Activated CD8-positive, alpha-beta memory T cell treated with anti-CD3 and anti-CD28 coated beads, Interleukin-2, amount 50 U/mL, for 1 hour (primary cell): ENCODE data around the gene CYB561D2.

Source experiments
- DNase-seq: peaks from one replicate; pipeline ENCODE4 v3.0.0-alpha.2; 2020; ENCODE audit errors: extremely low read depth

CYB561D2 gene

GRCh38 chr3:50390508-50391224, 40.0 kb downstream of the CYB561D2 start:
- DNase-seq, result no peak

DNA sequence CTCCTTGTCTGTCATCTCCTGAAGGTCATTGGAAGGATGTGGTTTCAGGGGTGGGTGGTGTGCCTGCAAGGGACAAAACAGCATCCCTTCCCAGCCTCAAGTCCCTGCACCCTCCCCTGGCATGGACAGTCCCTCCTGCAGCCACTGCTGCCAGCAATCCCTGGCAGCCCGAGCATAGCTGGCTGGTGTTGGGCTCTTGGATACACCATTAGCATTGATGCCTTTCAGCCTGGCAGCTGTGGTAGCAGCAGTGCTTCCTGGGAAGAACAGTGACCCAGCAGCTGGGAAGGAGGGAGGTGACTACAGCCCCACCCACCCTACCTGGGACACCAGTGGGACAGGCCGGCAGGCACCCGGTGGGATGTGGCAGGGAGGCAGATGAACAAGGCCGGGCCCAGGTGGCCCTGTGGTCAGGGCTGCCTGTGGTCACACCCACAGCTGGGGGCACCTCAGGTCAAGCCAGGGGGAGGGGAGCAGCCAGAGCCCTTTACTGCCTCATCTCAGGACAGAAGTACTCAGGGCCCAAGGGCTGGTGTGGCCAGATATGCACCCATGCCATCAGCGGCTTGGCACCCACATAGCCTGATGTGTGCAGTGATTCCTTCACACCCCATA, 41.5 kb downstream of the CYB561D2 start:
- no peak for DNase-seq

DNA sequence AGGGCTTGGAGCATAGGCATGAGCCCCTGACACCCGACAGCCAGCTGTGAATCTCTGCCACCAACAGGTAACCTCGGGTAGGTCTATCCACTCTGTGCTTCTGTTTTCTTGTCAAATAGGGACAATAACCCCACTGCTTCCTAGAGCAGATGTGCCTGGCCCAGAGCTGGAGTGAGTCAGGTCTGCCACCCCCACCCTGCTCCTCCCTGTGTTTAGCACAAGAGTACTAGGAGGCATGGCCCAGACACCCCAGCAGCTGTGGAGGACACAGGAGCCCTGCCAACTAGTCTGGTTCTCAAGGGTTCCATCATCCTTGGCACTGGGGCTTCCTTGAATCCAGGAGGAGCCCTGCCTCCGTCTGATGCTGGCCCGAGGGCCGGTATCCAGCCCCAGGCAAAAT, 42.4 kb downstream of the CYB561D2 start:
- DNase-seq, result no peak

GRCh38 chr3:50395070-50395860, 44.6 kb downstream of the CYB561D2 start:
- DNase-seq, result no peak

GRCh38 chr3:50396502-50396901, 45.8 kb downstream of the CYB561D2 start:
- no peak for DNase-seq

DNA sequence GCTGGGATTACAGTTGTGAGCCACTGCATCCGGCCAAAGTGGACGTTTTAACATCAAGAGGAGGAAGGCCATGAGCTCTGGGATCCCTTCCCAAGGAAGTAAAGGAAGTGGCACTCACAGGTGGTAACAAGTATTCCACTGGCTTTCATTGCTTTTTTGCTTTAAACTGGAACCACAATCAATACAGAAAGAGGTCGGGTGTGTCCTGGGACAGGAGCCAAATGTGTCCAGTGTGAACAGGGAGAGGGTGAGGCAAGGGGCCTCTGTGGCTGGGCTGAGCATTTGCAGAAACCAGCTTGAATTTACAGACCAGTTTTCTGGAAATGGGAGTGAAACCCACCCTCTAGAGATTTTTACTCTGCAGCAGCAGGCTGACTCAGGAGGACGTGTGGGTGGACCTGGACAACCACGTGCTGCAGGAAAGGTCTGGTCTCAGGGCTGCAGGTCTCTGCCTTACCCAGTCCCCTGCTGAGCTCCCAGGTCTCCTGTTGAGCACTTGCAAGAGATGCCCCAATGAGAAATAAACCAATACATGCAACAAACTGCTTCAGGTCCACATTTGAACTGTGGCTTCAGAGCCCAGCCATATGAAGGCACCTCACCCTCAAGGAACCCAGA, 51.4 kb downstream of the CYB561D2 start:
- no peak for DNase-seq
